Measurements from ENCODE around the gene SBDS. TPM values are rescaled to one million over a fixed set of nuclear protein-coding genes. Genes with fewer than 3 reads are reported as not detected.
A peak's percentile ranks its signal among the peaks of the same experiment; 100 is the strongest.
"Not testable (repeated sequence)": the region's sequence is repeated elsewhere in the genome, so short reads cannot be mapped to it uniquely, and the experiment has no call there.

Gene SBDS
- total RNA-seq, 1 experiment from 2014 or later = 50.1 TPM

GRCh38 chr7:66979013-66979412 is 16.4 kb downstream of the SBDS start:
- H3K9me3 ChIP-seq (ENCODE audit: control insufficient read depth in 1 of 2, insufficient read depth in 1 of 2, low read depth in 1 of 2, low read length in 2 of 2); H3K9me2 ChIP-seq (ENCODE audit: insufficient read depth); H3K4me1 ChIP-seq (ENCODE audit: control insufficient read depth in 1 of 2, insufficient read depth in 2 of 2, low read length in 2 of 2); H3K79me2 ChIP-seq (ENCODE audit: insufficient read depth, low read length); H4K20me1 ChIP-seq (ENCODE audit: insufficient read depth); BruUV-seq (replicated peaks); H3K27ac ChIP-seq (ENCODE audit: low read depth, low read length); H3K27me3 ChIP-seq (ENCODE audit: insufficient read depth, low read length); RAD21 ChIA-PET (ENCODE audit: low non-redundant PET in 1 of 2, low total read pairs in 2 of 2, uncharacterized antibody in 2 of 2, unreplicated experiment in 2 of 2); intact Hi-C loops (cut with micrococcal nuclease); DNase-seq (ENCODE audit: low read depth, low spot score); ATAC-seq; H3K4me3 ChIP-seq (replicated peaks in 1 of 2; ENCODE audit: low read depth in 1 of 2, low read length in 2 of 2); CTCF ChIA-PET; H3K4me2 ChIP-seq (ENCODE audit: low read length); H3K36me3 ChIP-seq (ENCODE audit: control insufficient read depth in 1 of 2, insufficient read depth in 2 of 2, low read length in 2 of 2); H2AFZ ChIP-seq (ENCODE audit: low read depth, low read length, poor library complexity, severe bottlenecking); POLR2A ChIA-PET; H3K9ac ChIP-seq (ENCODE audit: low read length): not testable (repeated sequence)

DNA sequence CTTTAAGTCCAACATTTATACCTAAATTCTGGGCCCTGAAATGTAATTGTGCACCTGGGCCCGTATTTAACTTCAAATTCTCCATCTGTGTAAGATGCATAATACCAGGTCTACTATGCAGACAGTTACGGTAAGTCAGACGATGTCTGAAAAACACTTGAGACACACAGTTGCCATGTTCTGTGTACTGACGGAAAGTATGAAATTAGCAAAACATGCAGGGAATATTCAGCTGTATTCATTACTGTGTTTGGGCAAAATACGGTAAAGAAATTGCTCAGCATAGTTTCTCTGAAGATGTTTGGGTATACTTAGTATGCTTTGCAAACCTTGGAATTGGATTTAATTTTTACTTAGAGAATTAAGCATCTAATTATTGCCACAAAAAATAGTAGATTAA is 17.1 kb downstream of the SBDS start:
- CTCF ChIA-PET; intact Hi-C loops (cut with micrococcal nuclease); DNase-seq (ENCODE audit: low read depth, low spot score): not testable (repeated sequence)

GRCh38 chr7:66974986-66975590 is 20.3 kb downstream of the SBDS start:
- ATAC-seq = peak; percentile 52; the same call in 1 of the 2 replicates

More for the DNA sequence above, 17.1 kb downstream of the SBDS start:
- H2AFZ ChIP-seq (ENCODE audit: low read depth, low read length, poor library complexity, severe bottlenecking); H3K4me3 ChIP-seq (replicated peaks in 1 of 2; ENCODE audit: low read depth in 1 of 2, low read length in 2 of 2); H3K9me3 ChIP-seq (ENCODE audit: control insufficient read depth in 1 of 2, insufficient read depth in 1 of 2, low read depth in 1 of 2, low read length in 2 of 2); BruUV-seq (replicated peaks); H3K27ac ChIP-seq (ENCODE audit: low read depth, low read length); H3K4me2 ChIP-seq (ENCODE audit: low read length); H3K9me2 ChIP-seq (ENCODE audit: insufficient read depth); H3K36me3 ChIP-seq (ENCODE audit: control insufficient read depth in 1 of 2, insufficient read depth in 2 of 2, low read length in 2 of 2); H3K9ac ChIP-seq (ENCODE audit: low read length); H3K27me3 ChIP-seq (ENCODE audit: insufficient read depth, low read length); RAD21 ChIA-PET (ENCODE audit: low non-redundant PET in 1 of 2, low total read pairs in 2 of 2, uncharacterized antibody in 2 of 2, unreplicated experiment in 2 of 2); H3K79me2 ChIP-seq (ENCODE audit: insufficient read depth, low read length); ATAC-seq; H3K4me1 ChIP-seq (ENCODE audit: control insufficient read depth in 1 of 2, insufficient read depth in 2 of 2, low read length in 2 of 2); H4K20me1 ChIP-seq (ENCODE audit: insufficient read depth); POLR2A ChIA-PET: not testable (repeated sequence)

More at GRCh38 chr7:66974986-66975590, 20.3 kb downstream of the SBDS start:
- no peak for DNase-seq (ENCODE audit: low read depth, low spot score)
- RAD21 ChIA-PET (ENCODE audit: low non-redundant PET in 1 of 2, low total read pairs in 2 of 2, uncharacterized antibody in 2 of 2, unreplicated experiment in 2 of 2) = no interaction called here
- H3K9me3 ChIP-seq (ENCODE audit: control insufficient read depth in 1 of 2, insufficient read depth in 1 of 2, low read depth in 1 of 2, low read length in 2 of 2) = no peaks in the 10 kb centered on the region; a peak in 1 of 4 replicates
- no peak overlapping the region for H3K4me2 ChIP-seq (ENCODE audit: low read length)
- H3K79me2 ChIP-seq (ENCODE audit: insufficient read depth, low read length) = no peaks in the 10 kb centered on the region
- POLR2A ChIA-PET = no interaction called here
- no peak overlapping the region for H3K4me3 ChIP-seq (replicated peaks in 1 of 2; ENCODE audit: low read depth in 1 of 2, low read length in 2 of 2)
- H3K36me3 ChIP-seq (ENCODE audit: control insufficient read depth in 1 of 2, insufficient read depth in 2 of 2, low read length in 2 of 2) = no peaks in the 10 kb centered on the region
- H3K9me2 ChIP-seq (ENCODE audit: insufficient read depth) = no peaks in the 10 kb centered on the region
- intact Hi-C loops (cut with micrococcal nuclease) = no loop called here
- H3K9ac ChIP-seq (ENCODE audit: low read length) = no peak overlapping the region
- no peaks in the 10 kb centered on the region for H3K27me3 ChIP-seq (ENCODE audit: insufficient read depth, low read length)
- TF ChIP-seq REST (IDR thresholded peaks at IDR 0.05; ENCODE audit: low read depth) (no peak), SP1 (IDR thresholded peaks at IDR 0.05; ENCODE audit: low read depth) (no peak), YY1 (IDR thresholded peaks at IDR 0.05; ENCODE audit: extremely low read depth, insufficient replicate concordance, low read depth, low read length) (no peak), EZH2 (IDR thresholded peaks at IDR 0.05) (no peak), RAD21 (IDR thresholded peaks at IDR 0.05; ENCODE audit: low read depth) (no peak)
- TF ChIP-seq, protein P1, sequence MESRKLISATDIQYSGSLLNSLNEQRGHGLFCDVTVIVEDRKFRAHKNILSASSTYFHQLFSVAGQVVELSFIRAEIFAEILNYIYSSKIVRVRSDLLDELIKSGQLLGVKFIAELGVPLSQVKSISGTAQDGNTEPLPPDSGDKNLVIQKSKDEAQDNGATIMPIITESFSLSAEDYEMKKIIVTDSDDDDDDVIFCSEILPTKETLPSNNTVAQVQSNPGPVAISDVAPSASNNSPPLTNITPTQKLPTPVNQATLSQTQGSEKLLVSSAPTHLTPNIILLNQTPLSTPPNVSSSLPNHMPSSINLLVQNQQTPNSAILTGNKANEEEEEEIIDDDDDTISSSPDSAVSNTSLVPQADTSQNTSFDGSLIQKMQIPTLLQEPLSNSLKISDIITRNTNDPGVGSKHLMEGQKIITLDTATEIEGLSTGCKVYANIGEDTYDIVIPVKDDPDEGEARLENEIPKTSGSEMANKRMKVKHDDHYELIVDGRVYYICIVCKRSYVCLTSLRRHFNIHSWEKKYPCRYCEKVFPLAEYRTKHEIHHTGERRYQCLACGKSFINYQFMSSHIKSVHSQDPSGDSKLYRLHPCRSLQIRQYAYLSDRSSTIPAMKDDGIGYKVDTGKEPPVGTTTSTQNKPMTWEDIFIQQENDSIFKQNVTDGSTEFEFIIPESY (IDR thresholded peaks at IDR 0.05; ENCODE audit: extremely low read depth, insufficient replicate concordance, low read length) = no peak
- no peak overlapping the region for H2AFZ ChIP-seq (ENCODE audit: low read depth, low read length, poor library complexity, severe bottlenecking)
- CTCF ChIA-PET = no interaction called here
- no peaks in the 10 kb centered on the region for H3K4me1 ChIP-seq (ENCODE audit: control insufficient read depth in 1 of 2, insufficient read depth in 2 of 2, low read length in 2 of 2)
- no peak overlapping the region for H3K27ac ChIP-seq (ENCODE audit: low read depth, low read length)
- H4K20me1 ChIP-seq (ENCODE audit: insufficient read depth) = no peaks in the 10 kb centered on the region
- no TSS peak for BruUV-seq (replicated peaks)

Data from HCT116 (cell line).